Nephron progenitor cell (in vitro differentiated cells): ENCODE results near the gene C1D.
"Not testable (repeated sequence)": the region's sequence is repeated elsewhere in the genome, so short reads cannot be mapped to it uniquely, and the experiment has no call there.

Source experiments
- DNase-seq: peaks from one replicate; pipeline ENCODE4 v3.0.0; 2021
- H3K27ac Mint-ChIP-seq: 2 replicates; pipeline ENCODE4 v1.8.0; 2021; ENCODE audit warnings: mild to moderate bottlenecking, moderate library complexity, mixed read lengths
- H3K27me3 Mint-ChIP-seq: 2 replicates; pipeline ENCODE4 v1.8.0; 2021; ENCODE audit warnings: mild to moderate bottlenecking, low read depth, mixed read lengths; ENCODE audit not compliant: poor library complexity
- H3K36me3 Mint-ChIP-seq: 2 replicates; pipeline ENCODE4 v1.8.0; 2021; ENCODE audit warnings: low read depth, mixed read lengths
- H3K4me1 Mint-ChIP-seq: 2 replicates; pipeline ENCODE4 v1.8.0; 2021; ENCODE audit warnings: mixed read lengths
- H3K4me3 Mint-ChIP-seq: 2 replicates; pipeline ENCODE4 v1.8.0; 2021; ENCODE audit warnings: mild to moderate bottlenecking, moderate library complexity, mixed read lengths
- H3K9me3 Mint-ChIP-seq: 2 replicates; pipeline ENCODE4 v1.8.0; 2021; ENCODE audit warnings: mild to moderate bottlenecking, moderate library complexity, mixed read lengths
- CTCF ChIP-seq: fragments of 200-600 bp; sonication (generic); IDR thresholded peaks from 2 replicates; pipeline ENCODE4 v1.5.0; 2021; ENCODE audit warnings: antibody characterized with exemption

The C1D gene

GRCh38 chr2:67996772-67997527 is 65.9 kb downstream of the C1D start:
- Mint-ChIP-seq H3K4me1 (no peaks in the 10 kb centered on the region), H3K27me3 (no peaks in the 10 kb centered on the region), H3K36me3 (peaks cover 18% of the 10 kb centered on the region), H3K4me3 (no peak overlapping the region), H3K9me3 (peaks cover 38% of the 10 kb centered on the region), H3K27ac (no peak overlapping the region)
- no peak for DNase-seq
- TF ChIP-seq CTCF: no peak

GRCh38 chr2:67994716-67995115 is 68.1 kb downstream of the C1D start:
- TF ChIP-seq CTCF: no peak
- Mint-ChIP-seq H3K4me1 (no peaks in the 10 kb centered on the region), H3K27ac (no peak overlapping the region), H3K4me3 (no peak overlapping the region), H3K27me3 (peaks cover 4% of the 10 kb centered on the region), H3K36me3 (peaks cover 7% of the 10 kb centered on the region), H3K9me3 (peaks cover 28% of the 10 kb centered on the region)
- no peak for DNase-seq

GRCh38 chr2:67994069-67994468 is 68.7 kb downstream of the C1D start:
- H3K27ac Mint-ChIP-seq, H3K4me3 Mint-ChIP-seq, H3K4me1 Mint-ChIP-seq, H3K36me3 Mint-ChIP-seq, H3K27me3 Mint-ChIP-seq, DNase-seq: not testable (repeated sequence)
- H3K9me3 Mint-ChIP-seq: peaks cover 28% of the 10 kb centered on the region

- Mint-ChIP-seq H3K27ac (no peak overlapping the region), H3K27me3 (peaks cover 6% of the 10 kb centered on the region), H3K36me3 (peaks cover 7% of the 10 kb centered on the region), H3K9me3 (peaks cover 25% of the 10 kb centered on the region), H3K4me1 (no peaks in the 10 kb centered on the region), H3K4me3 (no peak overlapping the region)
- no peak for DNase-seq
- TF ChIP-seq CTCF: no peak
Observed at GRCh38 chr2:67993329-67993728, 69.5 kb downstream of the C1D start.

- Mint-ChIP-seq H3K27me3 (peaks cover 7% of the 10 kb centered on the region), H3K4me1 (no peaks in the 10 kb centered on the region), H3K27ac (no peak overlapping the region), H3K36me3 (peaks cover 7% of the 10 kb centered on the region), H3K4me3 (no peak overlapping the region), H3K9me3 (peaks cover 27% of the 10 kb centered on the region)
- no peak for DNase-seq
- no peak for TF ChIP-seq CTCF
Observed at GRCh38 chr2:67991456-67991855, 71.3 kb downstream of the C1D start.
